ENCODE measurements around the gene CNTNAP5. TPM values are rescaled to one million over a fixed set of nuclear protein-coding genes. Genes with fewer than 3 reads are reported as not detected.

The CNTNAP5 gene
- total and polyA plus RNA-seq, 12 donors: 0.04 TPM; not detected in 11

DNA sequence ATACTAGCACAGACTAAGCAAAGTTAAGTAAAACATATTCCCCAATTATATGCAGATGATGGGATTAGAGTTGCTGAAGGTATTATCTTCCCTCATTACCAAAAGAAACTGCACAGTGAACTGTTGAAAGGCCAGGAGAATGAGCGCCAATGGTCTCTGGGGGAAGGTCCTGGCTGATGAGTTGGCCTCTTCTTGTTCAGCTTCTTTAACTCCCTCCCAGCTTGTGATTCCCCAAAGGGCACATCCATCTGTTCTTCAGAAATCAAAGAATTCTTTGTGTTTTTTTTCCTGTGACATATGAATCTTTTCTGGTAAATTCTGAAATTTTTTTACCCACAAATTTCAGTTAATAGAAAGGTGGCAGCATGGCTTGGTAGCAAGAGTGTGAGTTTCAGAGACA is 667.6 kb downstream of the CNTNAP5 start:
- Histone ChIP-seq H3K4me1 (no peaks in the 10 kb centered on the region), H3K27ac (no peak overlapping the region), H3K36me3 (no peaks in the 10 kb centered on the region), H3K9me3 (peaks cover 0 to 52% (median 21%) of the 10 kb centered on the region in 11 donors), H3K27me3 (no peaks in the 10 kb centered on the region), H3K4me3 (no peak overlapping the region)
- DNase-seq: peak in 1 of 2 donors; percentile 7
- TF ChIP-seq, protein P1, sequence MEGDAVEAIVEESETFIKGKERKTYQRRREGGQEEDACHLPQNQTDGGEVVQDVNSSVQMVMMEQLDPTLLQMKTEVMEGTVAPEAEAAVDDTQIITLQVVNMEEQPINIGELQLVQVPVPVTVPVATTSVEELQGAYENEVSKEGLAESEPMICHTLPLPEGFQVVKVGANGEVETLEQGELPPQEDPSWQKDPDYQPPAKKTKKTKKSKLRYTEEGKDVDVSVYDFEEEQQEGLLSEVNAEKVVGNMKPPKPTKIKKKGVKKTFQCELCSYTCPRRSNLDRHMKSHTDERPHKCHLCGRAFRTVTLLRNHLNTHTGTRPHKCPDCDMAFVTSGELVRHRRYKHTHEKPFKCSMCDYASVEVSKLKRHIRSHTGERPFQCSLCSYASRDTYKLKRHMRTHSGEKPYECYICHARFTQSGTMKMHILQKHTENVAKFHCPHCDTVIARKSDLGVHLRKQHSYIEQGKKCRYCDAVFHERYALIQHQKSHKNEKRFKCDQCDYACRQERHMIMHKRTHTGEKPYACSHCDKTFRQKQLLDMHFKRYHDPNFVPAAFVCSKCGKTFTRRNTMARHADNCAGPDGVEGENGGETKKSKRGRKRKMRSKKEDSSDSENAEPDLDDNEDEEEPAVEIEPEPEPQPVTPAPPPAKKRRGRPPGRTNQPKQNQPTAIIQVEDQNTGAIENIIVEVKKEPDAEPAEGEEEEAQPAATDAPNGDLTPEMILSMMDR (IDR thresholded peaks at IDR 0.05): no peak
- intact Hi-C loops (cut with DNase I): no loop called here
- ATAC-seq: peak in 1 of 8 donors; percentile 62
- 62% methylated on average over 1 of the region's 1 CpG for WGBS, 2 donors

DNA sequence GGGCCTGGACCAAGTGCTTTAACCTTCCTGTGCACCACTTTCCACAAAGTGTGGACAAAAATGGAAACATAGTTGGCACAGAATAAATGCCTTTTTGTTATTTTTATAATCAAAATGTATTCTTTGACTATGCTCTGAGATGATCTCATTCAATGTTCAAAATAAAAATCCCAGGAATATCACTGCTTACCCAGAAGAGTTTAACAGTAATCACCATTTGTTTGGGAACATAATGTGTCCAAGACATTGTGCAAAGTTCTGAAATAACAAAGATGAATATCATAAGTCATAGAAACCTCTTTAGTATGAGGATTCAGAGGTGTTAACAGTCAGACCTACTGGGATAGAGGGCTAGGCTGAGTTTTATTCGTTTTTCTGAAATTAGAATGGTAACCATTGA is 668.1 kb downstream of the CNTNAP5 start:
- TF ChIP-seq, protein P1 (IDR thresholded peaks at IDR 0.05): no peak
- ATAC-seq: peak in 2 of 8 donors; percentile 11 to 54

DNA sequence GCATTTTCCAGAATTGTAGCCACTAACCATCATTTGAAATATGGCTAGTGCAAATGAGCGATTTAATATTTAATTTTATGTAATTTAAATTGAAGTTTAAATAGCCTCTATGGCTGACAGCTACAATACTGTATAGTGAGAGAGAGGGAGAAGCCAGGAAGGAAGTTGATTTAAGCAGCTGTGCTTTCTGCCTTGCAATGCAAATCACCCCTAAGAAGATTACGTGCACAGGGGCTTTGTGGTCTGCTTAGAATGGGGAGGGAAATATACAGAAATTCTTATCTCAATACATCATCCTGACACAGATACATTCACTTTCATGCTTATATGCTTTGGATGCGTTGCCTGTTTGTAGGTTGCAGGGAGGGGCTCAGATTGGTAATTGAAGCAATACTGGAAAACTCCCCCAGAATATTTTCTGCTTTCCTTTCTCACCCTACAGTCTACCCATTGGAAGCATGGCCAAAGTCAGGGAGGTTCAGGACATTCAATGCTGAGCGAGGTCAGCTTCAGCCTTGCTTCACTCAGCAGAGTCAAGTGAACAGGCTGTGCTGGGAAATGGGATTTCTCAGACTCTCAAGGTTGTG is 674.0 kb downstream of the CNTNAP5 start:
- ATAC-seq (no peak), DNase-seq (no peak)
- Histone ChIP-seq H3K36me3 (no peaks in the 10 kb centered on the region), H3K9me3 (peaks cover 0 to 10% (median 0%) of the 10 kb centered on the region in 11 donors), H3K27ac (no peak overlapping the region), H3K27me3 (no peaks in the 10 kb centered on the region), H3K4me3 (no peak overlapping the region), H3K4me1 (no peaks in the 10 kb centered on the region)
- TF ChIP-seq, protein P1 (IDR thresholded peaks at IDR 0.05): no peak
- intact Hi-C loops (cut with DNase I): no loop called here
- 75 to 79% methylated on average over 4 of the region's 4 CpGs for WGBS, 2 donors

More for the DNA sequence above, 668.1 kb downstream of the CNTNAP5 start:
- no peak for DNase-seq
- H3K9me3 ChIP-seq: peaks cover 0 to 47% (median 20%) of the 10 kb centered on the region in 11 donors
- WGBS, 2 donors: 41 to 54% methylated on average over 1 of the region's 1 CpG
- H3K27ac ChIP-seq: no peak overlapping the region
- no peaks in the 10 kb centered on the region for H3K27me3 ChIP-seq
- H3K4me3 ChIP-seq: no peak overlapping the region
- no peaks in the 10 kb centered on the region for H3K36me3 ChIP-seq
- intact Hi-C loops (cut with DNase I): no loop called here
- H3K4me1 ChIP-seq: no peaks in the 10 kb centered on the region

DNA sequence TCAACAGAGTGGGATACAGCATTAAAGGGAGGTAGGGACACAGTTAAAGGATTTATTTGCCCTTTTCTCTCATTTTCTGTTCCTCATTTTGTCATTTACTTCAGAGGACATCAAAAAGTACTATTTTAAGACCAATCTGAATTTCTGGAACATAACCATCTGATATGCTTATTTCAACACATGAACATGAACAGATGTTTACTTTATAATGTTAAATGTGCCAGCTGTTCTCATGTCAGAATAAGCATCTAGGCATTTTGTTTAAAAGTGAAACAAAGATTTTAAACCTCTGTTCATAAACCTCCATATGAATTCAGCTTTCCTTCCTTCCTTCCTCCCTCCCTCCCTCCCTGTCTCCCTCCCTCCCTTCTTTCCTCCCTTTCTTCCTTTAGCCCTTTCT is 677.7 kb downstream of the CNTNAP5 start:
- Histone ChIP-seq H3K9me3 (peaks cover 0 to 10% (median 0%) of the 10 kb centered on the region in 11 donors), H3K4me3 (no peak overlapping the region), H3K27me3 (no peaks in the 10 kb centered on the region), H3K36me3 (no peaks in the 10 kb centered on the region), H3K4me1 (no peaks in the 10 kb centered on the region), H3K27ac (no peak overlapping the region)
- TF ChIP-seq, protein P1 (IDR thresholded peaks at IDR 0.05): no peak
- no peak for ATAC-seq
- intact Hi-C loops (cut with DNase I): no loop called here
- no peak for DNase-seq

Measured in heart right ventricle (tissue), 16 donors.